Limb (tissue), 2 donors: Measurements from ENCODE around the gene SYNE2.
"Not testable (repeated sequence)": the region's sequence is repeated elsewhere in the genome, so short reads cannot be mapped to it uniquely, and the experiment has no call there.

Experiments
- DNase-seq, 2 donors: peaks; one replicate each; pipeline ENCODE4 v3.0.0-alpha.2; 2016; ENCODE audit errors: extremely low spot score in 2 of 2

SYNE2 gene

DNA sequence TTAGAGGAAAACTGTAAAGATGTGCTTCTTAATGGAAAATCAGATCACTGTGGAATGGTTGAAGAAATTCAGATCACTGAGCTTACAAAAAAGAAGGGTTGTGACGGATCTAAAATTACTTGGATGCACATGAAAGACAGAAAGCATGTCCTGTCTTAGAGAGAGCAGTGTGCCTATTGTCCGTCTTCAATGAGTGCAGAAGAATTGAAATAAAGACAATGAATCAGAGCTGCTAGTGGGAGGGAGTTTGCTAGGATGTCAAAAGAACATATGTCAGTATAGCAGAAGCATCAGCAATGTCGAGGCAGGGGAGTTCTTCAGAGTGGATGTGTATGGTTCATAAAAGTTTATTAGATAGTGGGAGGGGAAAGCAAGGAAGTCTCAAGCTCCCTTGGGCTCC lies 172.7 kb downstream of the SYNE2 start:
- no peak for DNase-seq

DNA sequence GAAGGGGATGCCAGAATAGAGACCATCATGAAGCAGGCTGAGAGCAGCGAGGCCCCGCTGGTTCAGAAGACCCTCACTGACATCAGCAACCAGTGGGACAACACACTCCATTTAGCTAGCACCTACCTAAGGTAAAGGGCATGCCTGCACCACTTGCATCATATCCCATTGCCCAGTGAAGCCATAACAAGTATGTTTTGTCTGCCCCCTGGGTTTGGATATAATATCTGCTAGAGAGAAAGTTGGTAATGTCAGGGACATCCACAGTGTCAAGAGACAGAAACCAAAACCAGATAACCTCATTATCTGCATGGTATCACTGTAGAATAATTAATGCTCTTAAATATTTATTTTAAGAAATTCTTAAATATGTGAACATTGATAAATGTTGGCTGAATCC lies 173.8 kb downstream of the SYNE2 start:
- DNase-seq, result no peak

DNA sequence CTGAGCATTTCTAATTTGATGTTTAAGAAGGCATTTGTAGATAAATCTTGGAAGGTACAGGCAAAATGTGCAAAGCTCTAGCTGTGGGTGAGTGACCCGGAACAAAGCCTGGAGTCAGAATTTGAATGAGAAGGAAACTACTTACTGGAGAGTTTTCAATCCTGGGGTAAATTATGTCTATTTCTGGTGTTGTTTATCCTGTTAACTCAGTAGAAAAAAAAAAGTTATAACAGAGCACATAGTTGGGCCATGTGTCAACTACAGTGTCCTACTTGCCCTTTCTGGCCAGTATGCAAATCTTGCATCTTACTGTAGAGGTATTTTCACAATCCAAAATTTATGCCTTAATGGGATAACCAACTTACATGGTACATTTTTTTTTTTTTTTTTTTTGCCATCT lies 182.3 kb downstream of the SYNE2 start:
- DNase-seq, result no peak

DNA sequence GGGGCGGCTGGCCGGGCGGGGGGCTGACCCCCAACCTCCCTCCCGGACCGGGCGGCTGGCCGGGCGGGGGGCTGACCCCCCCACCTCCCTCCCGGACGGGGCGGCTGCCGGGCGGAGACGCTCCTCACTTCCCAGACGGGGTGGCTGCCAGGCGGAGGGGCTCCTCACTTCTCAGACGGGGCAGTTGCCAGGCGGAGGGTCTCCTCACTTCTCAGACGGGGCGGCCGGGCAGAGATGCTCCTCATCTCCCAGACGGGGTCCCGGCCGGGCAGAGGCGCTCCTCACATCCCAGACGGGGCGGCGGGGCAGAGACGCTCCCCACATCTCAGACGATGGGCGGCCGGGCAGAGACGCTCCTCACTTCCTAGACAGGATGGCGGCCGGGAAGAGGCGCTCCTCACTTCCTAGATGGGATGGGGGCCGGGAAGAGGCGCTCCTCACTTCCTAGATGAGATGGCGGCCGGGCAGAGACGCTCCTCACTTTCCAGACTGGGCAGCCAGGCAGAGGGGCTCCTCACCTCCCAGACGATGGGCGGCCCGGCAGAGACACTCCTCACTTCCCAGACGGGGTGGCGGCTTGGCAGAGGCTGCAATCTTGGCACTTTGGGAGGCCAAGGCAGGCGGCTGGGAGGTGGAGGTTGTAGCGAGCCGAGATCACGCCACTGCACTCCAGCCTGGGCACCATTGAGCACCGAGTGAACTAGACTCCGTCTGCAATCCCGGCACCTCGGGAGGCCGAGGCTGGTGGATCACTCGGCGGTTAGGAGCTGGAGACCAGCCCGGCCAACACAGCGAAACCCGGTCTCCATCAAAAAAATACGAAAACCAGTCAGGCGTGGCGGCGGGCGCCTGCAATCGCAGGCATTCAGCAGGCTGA lies 185.3 kb downstream of the SYNE2 start:
- DNase-seq, result not testable (repeated sequence)

DNA sequence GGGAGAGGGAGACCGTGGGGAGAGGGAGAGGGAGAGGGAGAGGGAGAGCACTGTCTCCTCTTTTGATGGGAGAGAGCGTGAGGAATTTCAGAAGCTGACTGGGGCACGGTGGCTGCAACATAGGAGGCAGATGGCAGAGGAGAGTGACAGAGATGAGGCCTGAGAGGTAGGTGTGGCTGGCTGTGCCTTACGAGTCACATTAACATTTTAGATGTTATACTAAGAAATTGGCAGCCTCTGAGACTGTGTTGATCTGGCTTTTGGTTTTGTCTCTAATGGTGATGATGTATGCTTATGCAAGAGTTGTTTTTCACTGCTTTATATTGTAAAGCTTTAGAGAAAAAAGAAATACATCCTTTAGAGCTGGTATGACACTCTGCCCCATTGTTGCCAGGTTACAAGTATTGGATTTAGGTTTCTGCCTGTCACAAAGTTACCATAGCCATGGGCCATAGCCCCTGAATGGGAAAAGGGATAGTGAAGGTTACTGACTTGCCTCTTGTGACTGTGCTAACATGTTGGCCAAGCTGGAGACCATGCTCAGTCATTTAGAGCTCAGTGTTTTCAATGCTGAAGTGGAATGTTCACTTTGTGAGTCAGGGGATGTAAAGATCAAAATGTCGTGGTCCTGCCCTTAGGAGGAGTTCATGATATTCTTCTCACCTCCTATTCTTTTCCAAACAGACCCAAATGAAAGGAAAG lies 186.2 kb downstream of the SYNE2 start:
- DNase-seq, result no peak

DNA sequence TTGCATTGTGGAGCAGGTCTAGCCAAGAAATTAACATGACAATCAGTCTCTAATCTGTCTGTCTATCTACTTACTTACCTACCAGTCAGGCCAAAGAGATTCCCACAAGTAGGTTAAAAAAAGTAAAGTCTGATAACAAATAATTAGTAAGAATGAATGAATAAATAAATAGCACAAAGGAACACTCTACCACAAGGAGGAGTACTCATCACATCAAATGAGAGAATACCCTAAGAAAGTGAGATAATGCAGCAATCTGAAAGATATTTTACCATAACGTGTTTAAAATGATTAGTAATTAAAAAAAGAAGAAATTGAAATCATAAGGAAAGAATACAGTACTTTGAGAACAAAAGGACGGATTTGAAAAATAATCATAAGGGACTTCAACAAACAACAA lies 187.2 kb downstream of the SYNE2 start:
- no peak for DNase-seq

DNA sequence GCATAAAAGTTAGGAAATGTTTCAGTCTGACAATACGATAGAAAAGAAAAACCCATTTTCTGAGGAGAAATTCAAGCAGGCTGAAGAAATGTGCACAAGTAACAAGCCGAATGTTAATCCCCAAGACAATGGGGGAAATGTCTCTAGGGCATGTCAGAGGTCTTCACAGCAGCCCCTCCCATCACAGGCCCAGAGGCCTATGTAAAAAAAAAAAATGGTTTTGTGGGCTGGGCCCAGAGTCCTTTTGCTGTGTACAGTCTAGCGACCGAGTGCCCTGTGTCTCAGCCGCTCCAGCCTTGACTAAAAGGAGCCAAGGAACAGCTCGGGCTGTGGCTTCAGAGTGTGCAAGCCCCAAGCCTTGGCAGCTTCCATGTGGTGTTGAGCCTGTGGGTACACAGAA lies 190.5 kb downstream of the SYNE2 start:
- not testable (repeated sequence) for DNase-seq

DNA sequence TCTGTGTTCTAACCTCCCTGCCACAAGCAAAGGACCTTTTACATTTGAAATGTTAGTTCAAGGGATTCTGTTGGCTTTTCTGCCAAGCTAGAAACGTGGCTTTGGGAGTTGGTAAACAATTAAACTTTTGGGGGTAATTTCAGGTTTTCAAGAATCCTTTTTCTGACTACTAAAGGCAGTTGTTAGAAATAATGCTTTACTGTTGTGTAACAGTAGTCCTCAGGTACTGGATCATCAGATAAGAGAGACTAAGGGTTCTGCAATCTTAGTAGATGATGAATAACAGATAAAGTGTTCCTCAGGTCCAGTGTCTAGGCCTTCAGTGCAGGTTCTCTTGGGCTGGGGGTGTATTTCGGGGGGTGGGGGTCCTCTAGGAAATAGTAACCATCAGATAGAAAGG lies 192.3 kb downstream of the SYNE2 start:
- DNase-seq, result no peak

DNA sequence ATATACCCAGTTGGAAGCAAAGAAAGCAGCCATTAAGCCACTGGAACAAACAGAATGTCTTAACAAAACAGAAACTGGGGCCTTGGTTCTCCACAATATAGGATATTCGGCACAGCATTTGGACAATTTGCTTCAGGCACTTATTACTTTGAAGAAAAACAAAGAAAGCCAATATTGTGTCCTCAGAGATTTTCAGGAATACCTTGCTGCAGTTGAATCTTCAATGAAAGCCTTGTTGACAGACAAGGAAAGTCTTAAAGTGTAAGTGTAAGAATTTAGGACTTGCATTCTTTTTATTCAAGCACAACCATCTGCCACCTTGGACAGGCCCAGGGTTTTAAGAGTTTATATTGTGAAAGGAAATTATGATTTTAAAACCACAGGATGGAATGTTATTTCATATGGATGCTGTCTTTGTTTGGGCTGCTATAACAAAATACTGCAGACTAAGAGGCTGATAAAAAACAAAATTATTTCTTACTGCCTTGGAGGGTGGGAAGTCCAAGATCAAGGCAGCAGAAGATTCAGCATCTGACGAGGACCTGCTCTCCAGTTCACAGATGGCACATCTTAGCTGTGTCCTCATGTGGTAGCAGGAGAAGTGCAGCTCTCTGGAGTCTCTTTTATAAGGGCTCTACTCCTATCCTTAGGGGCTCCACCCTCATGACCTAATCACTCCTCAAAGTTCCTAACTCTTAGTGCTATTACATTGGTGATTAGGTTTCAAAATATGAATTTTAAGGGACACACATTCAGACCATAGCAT lies 197.0 kb downstream of the SYNE2 start:
- DNase-seq, result no peak

DNA sequence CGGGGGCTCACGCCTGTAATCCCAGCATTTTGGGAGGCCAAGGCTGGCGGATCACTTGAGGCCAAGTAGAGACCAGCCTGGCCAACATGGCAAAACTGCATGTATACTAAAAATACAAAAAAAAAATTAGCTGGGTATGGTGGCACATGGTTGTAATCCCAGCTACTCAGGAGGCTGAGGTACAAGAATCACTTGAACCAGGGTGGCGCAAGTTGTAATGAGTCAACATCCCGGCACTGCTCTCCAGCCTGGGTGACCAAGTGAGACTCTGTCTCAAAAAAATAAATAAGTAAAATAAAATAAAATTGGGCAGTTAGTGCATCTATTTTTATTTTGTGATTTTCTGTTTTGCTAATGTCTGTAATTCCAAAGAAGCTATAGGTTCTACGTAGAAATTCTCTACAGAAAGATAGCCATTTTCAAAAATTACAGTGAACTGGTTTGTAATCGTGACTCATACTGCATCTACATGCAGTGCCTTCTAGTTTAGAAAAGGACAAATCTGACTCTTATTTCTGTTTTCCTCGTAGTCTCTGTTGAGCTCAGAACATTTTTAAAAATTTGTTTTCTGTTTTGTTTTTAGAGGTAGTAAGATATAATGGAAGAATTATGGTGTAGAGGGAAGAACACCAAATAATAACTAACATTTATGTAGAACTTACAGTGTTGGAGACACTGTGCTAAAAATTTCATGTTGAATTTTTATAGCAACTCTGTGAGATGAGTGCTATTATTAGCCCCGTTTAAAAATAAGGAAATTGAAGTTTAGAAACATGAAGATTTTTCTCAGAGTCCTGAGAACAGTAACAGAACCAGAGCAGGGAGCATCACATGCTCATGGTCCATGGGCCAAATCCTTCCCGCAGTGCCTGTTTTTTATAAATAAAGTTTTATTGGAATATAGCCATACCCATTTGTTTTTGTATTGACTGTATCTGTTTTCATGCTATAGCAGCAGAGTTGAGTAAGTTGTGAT lies 201.2 kb downstream of the SYNE2 start:
- no peak for DNase-seq

DNA sequence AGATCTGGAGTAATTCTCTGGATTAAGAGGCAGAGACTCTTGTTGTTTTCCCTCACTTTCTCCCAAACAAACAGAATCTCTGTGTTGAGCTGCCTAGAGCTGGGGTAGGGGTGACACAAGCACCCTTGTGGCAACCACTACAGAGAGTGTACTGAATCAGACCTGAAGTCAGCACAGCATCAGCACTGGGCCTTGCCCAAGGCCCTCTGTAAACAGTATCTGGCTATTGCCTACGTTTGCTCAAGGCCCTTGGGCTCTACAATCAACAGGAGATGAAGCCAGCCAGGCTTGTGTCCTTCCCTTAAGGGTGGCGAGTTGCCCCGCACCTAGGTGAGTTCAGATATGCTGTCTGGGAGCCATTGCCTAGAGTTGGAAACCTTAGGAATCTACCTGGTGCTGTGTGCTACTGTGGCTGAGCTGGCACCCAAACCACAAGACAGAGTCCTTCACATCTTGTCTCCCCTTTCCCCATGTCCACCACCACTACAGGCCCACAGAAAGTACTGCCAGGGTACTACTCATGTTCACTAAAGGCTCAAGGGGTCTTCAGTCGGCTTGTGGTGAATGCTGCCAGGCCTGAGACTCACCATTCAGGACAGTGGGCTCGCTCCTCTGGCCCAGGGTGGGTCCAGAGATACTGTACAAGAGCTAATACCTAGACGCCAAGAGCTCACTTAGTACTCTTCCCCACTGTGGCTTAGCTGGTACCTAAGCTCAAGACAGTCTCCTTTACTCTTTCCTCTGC lies 206.8 kb downstream of the SYNE2 start:
- DNase-seq, result no peak

DNA sequence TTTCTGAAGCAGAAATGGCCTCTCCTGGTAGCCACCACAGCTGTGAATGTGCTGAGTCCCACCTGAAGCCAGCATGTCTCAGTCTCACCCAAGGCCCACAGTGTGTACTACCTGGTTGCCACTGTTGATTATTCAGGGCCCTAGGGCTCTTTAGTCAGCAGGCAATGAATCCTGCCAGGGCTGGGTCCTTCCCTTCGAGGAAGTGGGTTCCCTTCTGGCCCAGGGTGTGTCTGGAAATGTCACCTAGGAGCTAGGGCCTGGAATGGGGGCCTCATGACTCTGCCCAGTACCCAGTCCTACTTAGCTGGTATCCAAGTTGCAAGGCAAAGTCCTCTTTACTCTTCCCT lies 207.4 kb downstream of the SYNE2 start:
- DNase-seq, result no peak

DNA sequence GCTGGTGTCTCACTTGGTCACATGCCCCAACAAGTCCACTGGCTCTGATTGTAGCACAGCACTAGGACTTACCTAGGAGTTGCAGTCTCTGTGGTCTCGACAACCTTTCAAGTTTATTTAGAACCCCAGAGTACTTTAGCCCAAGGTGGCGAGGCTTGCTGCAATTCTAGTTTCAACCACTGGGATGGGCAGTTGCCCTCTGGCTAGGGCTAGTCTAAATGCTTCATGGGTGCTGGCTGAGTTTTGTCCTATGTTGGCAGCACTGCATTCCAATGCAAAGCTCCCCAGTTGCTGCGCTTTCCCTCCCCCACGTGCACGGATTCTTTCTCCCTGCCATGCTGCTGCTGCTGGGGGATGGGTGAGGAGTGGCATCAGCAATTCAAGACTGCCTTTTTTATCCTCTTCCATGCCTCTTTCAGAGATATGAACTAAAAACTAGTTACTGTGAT lies 207.9 kb downstream of the SYNE2 start:
- no peak for DNase-seq

DNA sequence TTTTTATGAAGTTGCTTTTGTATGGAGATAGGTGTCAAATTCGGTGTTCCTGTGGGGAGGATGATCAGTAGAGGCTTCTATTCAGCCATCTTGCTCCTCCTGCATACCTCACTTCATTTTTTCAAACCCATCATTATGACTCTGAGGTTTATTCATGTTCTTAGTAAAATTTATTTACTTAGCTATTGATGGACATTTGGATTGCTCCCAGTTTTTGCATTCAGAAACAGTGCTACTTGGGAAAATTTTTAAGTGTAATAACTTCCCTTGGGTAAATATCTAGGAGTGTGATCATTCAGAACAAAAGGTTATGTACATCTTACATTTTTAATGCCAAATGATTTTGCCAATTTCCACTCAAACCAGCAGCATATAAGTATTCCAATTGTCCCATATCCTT lies 208.3 kb downstream of the SYNE2 start:
- DNase-seq, result no peak

DNA sequence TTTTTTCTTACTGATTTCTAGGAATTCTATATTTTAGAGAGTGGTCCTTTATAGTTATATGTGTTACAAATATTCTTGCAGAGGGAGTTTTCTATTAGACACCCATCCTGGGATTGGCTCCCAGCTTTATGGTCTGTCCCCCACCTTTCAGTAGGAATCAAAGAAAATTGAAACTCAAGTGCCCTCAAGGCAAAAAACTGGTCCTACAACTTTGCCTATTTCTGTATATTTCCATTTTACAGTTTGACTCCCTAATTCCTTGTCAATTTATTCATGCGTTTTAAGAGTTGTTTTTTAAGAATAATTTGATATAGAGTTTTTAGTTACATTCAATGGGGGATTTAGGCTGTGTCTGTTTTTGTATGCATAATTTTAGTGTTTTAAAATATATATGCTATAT lies 208.9 kb downstream of the SYNE2 start:
- DNase-seq, result no peak

DNA sequence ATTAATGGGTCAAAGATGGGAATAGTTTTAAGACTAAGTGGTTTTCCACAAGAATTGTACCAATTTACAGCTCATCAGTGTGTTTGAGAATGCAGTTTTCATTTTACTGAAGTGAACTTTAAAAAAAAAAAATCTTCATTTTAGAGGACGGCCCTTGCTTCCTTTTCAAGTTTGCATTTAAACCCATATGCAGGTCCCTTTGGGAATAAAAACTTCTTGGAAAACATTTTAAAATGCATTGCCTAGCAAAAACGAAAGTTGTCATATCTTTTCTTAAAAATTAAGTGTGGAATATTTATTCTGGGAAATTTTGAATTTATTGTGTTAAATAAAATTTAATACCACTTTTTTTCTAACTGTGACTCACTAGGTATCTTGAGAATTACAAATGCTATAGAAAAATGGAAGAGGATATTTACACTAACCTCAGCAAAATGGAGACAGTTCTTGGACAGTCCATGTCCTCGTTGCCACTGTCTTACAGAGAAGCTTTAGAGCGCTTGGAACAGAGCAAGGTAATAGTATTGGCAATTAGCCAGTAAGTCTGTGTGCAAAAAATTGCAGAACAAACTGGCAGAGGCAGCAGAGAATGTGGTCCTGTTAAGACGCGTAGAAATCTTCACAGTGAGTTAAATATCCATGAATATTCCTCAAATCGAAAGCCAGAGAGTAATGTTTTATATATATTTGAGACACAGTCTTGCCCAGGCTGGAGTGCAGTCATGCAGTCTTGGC lies 209.7 kb downstream of the SYNE2 start:
- DNase-seq, result peak in 1 of 2 donors; percentile 6

DNA sequence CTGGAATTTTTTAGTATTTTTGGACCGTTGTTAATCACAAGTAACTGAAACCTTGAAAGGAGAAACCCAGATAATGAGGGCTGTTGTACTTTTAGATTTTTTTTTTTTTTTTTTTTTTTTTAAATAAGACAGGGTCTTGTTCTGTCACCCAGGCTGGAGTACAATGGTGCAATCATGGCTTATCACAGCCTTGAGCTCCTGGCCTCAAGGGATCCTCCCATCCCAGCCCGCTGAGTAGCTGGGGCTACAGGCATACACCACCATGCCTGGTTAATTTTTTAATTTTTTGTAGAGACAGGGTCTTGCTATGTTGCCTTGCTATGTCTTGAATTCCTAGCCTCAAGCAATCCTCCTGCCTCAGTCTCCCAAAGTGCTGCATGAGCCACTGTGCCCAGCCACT lies 211.6 kb downstream of the SYNE2 start:
- DNase-seq, result no peak

DNA sequence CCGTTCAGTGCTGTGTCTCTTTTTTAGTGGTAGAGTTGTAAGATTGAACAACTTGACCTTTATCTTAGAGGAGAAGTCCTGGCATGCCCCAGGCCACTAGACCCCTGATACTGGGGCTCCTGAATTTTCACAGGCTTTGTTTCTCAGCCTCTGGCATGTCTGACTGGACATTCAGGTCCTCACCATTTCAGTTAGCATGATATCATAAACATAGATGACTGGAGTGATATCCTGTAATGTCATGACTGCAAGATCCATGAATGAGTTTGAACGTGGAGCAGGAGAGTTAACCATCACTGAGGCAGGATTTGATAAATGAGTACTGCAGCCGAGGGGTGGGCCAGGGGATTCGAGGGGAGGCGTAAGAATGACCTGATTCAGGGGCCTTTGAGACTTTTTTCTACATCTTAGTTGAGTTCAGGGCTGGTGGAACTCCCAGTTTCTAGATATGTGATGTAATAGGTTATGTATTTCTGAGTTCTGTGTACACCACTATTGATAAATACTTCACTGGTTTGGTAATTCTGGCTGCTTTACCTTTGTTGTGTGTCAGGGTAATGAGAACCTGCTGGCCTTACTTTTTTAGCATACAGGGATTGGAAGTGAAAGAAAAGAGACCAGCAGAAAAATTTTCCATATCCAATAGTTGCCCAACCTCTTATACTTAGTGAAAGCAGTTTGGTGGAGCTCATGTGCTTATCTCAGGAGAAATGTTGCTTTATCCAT lies 217.0 kb downstream of the SYNE2 start:
- no peak for DNase-seq
